Measurements from ENCODE around the gene CCDC28B. TPM values are rescaled to one million over a fixed set of nuclear protein-coding genes. Genes with fewer than 3 reads are reported as not detected.
A peak's percentile ranks its signal among the peaks of the same experiment; 100 is the strongest.

The CCDC28B gene
- total RNA-seq, 1 donor from 2014 or later, result 2.7 TPM

DNA sequence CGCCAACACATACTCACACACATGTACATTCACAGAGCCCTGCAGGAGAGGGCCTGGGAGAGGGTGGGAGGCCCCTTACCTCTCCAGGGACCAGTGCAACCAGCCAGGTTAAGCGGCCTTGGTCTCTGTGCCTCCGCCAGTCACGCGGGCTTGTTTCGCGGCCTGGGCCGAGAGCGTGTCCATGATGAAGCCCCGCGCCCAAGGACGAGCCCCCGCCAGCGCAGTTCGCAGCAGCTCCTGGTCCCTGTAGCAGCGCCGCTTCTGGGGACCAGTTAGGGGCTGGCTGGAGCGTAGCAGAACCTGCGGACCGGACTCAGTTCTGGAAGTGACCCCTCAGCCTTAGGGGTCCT lies 39.4 kb downstream of the CCDC28B start:
- Histone ChIP-seq H3K4me1 (peaks cover 17% of the 10 kb centered on the region), H3K36me3 (no peaks in the 10 kb centered on the region), H3K9me3 (no peaks in the 10 kb centered on the region), H3K27me3 (no peaks in the 10 kb centered on the region), H3K27ac (no peak overlapping the region), H3K4me3 (peak overlapping the region; percentile 79)
- ATAC-seq (peak; percentile 2), DNase-seq (no peak)
- TF ChIP-seq CTCF (IDR thresholded peaks at IDR 0.05), result no peak
- intact Hi-C loops (cut with DNase I), result loop anchor here (10.0 kb wide), 1 partner anchor 55 kb away; the partner anchor contains the start of gene HDAC1

DNA sequence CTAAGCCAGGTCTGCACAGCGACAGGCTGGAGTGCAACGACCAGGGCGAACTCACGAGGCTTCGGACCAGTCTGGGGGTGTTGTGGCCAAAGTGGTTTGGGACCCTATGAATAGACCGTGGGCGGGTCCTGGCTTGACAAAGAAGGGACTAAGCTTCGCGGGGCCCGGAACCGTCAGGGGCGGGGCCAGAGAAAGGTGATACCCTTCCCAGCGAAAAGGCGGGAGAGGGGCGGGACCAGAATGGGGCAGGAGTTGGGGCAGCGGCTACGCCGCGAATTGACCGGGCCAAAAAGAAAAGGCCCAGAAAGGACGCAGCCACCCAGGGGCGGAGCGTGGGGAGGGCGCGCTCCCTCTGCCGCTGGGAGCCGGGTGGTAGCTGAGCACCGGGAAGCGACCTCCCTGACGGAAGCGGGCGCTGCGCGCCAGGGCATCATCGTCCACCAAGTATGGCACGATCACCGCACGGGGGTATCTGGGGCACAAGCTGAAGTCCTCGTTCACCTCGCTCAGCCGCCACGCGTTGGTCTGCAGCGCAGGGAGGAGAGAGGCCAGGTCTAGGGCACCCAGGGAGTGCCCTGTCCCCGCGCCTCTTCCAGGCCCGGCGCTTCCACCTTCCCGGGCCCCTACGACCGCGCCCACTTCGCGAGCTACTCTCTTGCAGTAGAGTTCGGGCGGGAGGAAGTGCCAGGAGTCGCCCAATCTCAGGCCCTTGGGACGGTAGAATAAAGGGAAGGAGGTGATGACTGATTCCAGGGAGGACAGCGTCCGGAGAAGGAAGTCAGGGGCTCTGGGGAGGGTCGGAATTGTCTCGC lies 40.0 kb downstream of the CCDC28B start:
- DNase-seq (peak; percentile 83), ATAC-seq (peak; percentile 80)
- Histone ChIP-seq H3K36me3 (no peaks in the 10 kb centered on the region), H3K9me3 (no peaks in the 10 kb centered on the region), H3K4me1 (peaks cover 17% of the 10 kb centered on the region), H3K27ac (peak overlapping the region; percentile 79), H3K4me3 (peak overlapping the region; percentile 79), H3K27me3 (no peaks in the 10 kb centered on the region)
- TF ChIP-seq CTCF (IDR thresholded peaks at IDR 0.05), result peak; percentile 38
- intact Hi-C loops (cut with DNase I), result loop anchor here (10.0 kb wide), 1 partner anchor 54 kb away; the partner anchor contains the start of gene HDAC1

DNA sequence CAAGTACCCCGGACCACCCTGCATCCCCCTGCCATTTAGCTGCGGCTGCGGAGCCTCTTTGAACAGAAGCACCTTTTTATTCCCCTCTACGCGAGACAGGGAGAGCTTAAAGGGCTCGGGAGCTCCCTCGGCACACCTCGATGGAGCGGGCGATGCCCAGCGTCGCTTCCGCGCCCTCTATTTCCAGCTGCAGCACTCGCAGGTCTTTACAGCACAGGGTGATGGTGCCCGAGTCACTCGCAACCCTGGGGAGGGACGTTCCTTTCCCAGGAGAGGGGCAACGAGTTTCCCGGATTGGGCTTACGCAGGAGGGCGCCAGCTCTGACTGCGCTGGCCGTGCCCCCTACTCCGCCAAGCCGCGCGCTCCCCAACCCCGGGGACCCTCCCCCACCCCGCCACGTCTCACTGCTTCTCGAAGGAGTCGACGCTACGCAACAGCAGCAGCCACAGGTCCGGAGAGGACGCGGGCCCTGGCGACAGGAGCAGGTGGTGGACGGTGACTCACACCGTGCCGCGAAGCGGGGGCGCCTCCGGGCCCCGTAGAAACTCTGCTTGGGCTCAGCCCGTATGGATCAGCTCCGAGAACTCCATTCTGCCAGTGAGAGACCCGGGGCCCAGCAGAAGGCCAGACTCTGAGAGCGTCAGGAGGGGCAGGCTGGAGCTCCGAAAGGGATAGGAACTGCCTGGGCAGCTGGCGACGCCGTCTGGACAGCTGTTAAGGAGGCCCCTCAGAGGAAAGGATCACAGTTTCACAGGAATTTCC lies 40.8 kb downstream of the CCDC28B start:
- DNase-seq, result peak; percentile 81
- Histone ChIP-seq H3K36me3 (no peaks in the 10 kb centered on the region), H3K4me1 (peaks cover 26% of the 10 kb centered on the region), H3K4me3 (peak overlapping the region; percentile 79), H3K27ac (peak overlapping the region; percentile 79), H3K9me3 (no peaks in the 10 kb centered on the region), H3K27me3 (no peaks in the 10 kb centered on the region)
- TF ChIP-seq CTCF (IDR thresholded peaks at IDR 0.05), result no peak
- peak; percentile 70 for ATAC-seq
- intact Hi-C loops (cut with DNase I), result loop anchor here (10.0 kb wide), 1 partner anchor 54 kb away; the partner anchor contains the start of gene HDAC1

DNA sequence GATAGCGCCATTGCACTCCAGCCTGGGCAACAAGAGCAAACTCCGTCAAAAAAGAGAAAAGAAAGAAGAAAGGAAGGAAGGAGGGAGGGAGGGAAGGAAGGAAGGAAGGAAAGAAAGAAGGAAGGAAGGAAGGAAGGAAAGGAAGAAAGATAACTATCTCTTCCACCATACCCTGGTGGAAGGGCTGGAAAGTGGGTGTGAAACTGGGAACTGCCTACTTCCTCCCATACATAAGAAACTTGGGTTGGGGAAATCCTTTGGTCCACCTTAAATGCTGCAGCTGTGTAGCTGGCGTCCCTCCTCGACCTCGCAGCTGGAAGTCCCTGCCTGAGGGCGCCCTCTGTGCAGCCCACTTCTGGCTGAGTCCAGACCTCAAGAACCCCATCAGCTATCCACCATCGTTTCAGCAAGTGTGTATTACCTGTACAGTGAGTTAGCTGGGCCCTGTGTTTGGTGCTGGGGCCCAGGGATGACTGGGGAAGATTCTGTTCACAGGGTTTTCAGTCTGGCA lies 42.0 kb downstream of the CCDC28B start:
- DNase-seq, result no peak
- Histone ChIP-seq H3K9me3 (no peaks in the 10 kb centered on the region), H3K36me3 (no peaks in the 10 kb centered on the region), H3K27ac (peak overlapping the region; percentile 1), H3K4me3 (peak overlapping the region; percentile 12), H3K4me1 (peaks cover 30% of the 10 kb centered on the region), H3K27me3 (no peaks in the 10 kb centered on the region)
- peak; percentile 9 for ATAC-seq
- intact Hi-C loops (cut with DNase I), result loop anchor here (10.0 kb wide), 1 partner anchor 52 kb away; the partner anchor contains the start of gene HDAC1
- TF ChIP-seq CTCF (IDR thresholded peaks at IDR 0.05), result no peak

DNA sequence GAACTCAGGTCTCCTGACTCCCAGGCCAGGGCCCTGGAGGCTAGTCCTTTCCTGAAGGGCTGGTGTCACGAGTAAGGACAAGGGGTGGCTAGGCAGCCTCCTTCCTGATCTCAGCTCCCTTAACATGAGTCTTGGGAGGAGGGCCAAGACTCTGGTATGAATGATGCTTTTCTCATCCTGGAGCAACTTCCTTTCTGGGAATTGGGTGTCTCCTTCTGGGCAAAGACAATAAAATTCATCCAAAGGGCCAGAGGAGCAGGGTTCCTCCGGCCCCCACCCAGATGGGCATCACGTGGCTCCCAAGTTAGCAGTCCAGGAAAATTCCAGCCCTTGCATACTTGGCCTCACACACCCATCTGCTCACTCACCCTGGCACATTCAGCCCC lies 46.5 kb downstream of the CCDC28B start, which contains the start of gene FAM167B:
FAM167B (plus strand) TSS at position 335 of the 386 bp plus-strand sequence. CDS start 200 bp downstream, outside the sequence.
- Histone ChIP-seq H3K27me3 (no peaks in the 10 kb centered on the region), H3K9me3 (no peaks in the 10 kb centered on the region), H3K4me1 (peaks cover 48% of the 10 kb centered on the region), H3K27ac (peak within 1 kb of the TSS; percentile 75), H3K36me3 (no peaks in the 10 kb centered on the region), H3K4me3 (peak within 1 kb of the TSS; percentile 41)
- DNase-seq (no peak), ATAC-seq (peak; percentile 51)
- TF ChIP-seq CTCF (IDR thresholded peaks at IDR 0.05), result no peak
- intact Hi-C loops (cut with DNase I), result loop anchor here (10.0 kb wide), 1 partner anchor 48 kb away; the partner anchor contains the start of gene HDAC1

Measured in upper lobe of right lung (tissue), 1 donor.